Lung (tissue), 12 donors: ENCODE data around the gene RNASEH2A. TPM values are rescaled to one million over a fixed set of nuclear protein-coding genes. Genes with fewer than 3 reads are reported as not detected.

Experiments
- ATAC-seq: fragments of 200-7000 bp; cut with Tn5 transposase; one replicate; pipeline ENCODE4 v1.9.1; 2020; ENCODE audit warnings: moderate number of reproducible peaks; ENCODE audit not compliant: insufficient read depth, low FRiP score
- DNase-seq, 3 donors: peaks; one replicate each; pipeline ENCODE4 v3.0.0-alpha.2; 2013 to 2017
- H3K27ac ChIP-seq, 2 donors: one replicate each; pipeline ENCODE4 v1.5.1; 2013; ENCODE audit warnings: mild to moderate bottlenecking in 2 of 2, moderate library complexity in 2 of 2, control low read depth in 1 of 2, inconsistent platforms in 1 of 2, low read depth in 1 of 2, low read length in 1 of 2
- H3K27me3 ChIP-seq, 3 donors: one replicate each; pipeline ENCODE4 v1.5.1; 2013; ENCODE audit warnings: low read length in 2 of 3; ENCODE audit not compliant: control insufficient read depth in 3 of 3, insufficient read depth in 3 of 3
- H3K36me3 ChIP-seq, 4 donors: one replicate each; pipeline ENCODE4 v1.5.1; 2013; ENCODE audit warnings: low read length in 4 of 4, mild to moderate bottlenecking in 1 of 4, moderate library complexity in 1 of 4; ENCODE audit not compliant: control insufficient read depth in 4 of 4, insufficient read depth in 4 of 4
- H3K4me1 ChIP-seq, 5 donors: one replicate each; pipeline ENCODE4 v1.5.1; 2013; ENCODE audit warnings: low read length in 5 of 5, mild to moderate bottlenecking in 2 of 5, moderate library complexity in 1 of 5; ENCODE audit not compliant: control insufficient read depth in 5 of 5, insufficient read depth in 5 of 5
- H3K4me3 ChIP-seq: one replicate; pipeline ENCODE4 v1.5.1; 2013; ENCODE audit warnings: mild to moderate bottlenecking, control low read depth, moderate library complexity
- H3K9ac ChIP-seq, 2 donors: one replicate each; pipeline ENCODE4 v1.5.1; 2013; ENCODE audit warnings: low read length in 2 of 2, control low read depth in 1 of 2; ENCODE audit not compliant: insufficient read depth in 1 of 2
- H3K9me3 ChIP-seq, 4 donors: one replicate each; pipeline ENCODE4 v1.5.1; 2013; ENCODE audit warnings: low read length in 3 of 4, mild to moderate bottlenecking in 1 of 4, moderate library complexity in 1 of 4; ENCODE audit not compliant: control insufficient read depth in 4 of 4, insufficient read depth in 3 of 4
- CTCF ChIP-seq: IDR thresholded peaks from 2 replicates; pipeline ENCODE4 v1.5.1; 2012; ENCODE audit warnings: mild to moderate bottlenecking; ENCODE audit errors: control extremely low read depth, extremely low read depth
- WGBS, 2 donors: extraction: QIAGEN DNeasy Blood & Tissue Kit; methylation state at CpG; one replicate each; pipeline ENCODE4 v1.1.7; 2013; 5-methylcytosine and 5-hydroxymethylcytosine counted together
- polyA plus RNA-seq, 2 donors: library from polyadenylated mRNA; stranded (reverse); fragments of 200-250 nt; gene quantifications; one replicate each; pipeline ENCODE4 v1.2.1, GENCODE V29; 2013
- total RNA-seq, 2 donors: library from RNA; depleted of rRNA in 1 of 2; stranded (reverse); fragments of >200 nt in 1 of 2; gene quantifications; one replicate each; pipeline ENCODE4 v1.2.1, GENCODE V29; 2014 to 2021
- donor health status: control.
- donor health status: control.
- donor health status: Bipolar disorder and iron deficiency.
- donor health status: healthy.
- donor health status: DM: yes; HTN: yes; CAD: no.

RNASEH2A gene
- total and polyA plus RNA-seq, 4 donors, result 7.3 to 16.1 (median 9.3) TPM

- H3K27me3 ChIP-seq, result no peaks in the 10 kb centered on the region
- DNase-seq, result no peak
- H3K36me3 ChIP-seq, result peaks cover 0 to 10% (median 9%) of the 10 kb centered on the region in 4 donors
- TF ChIP-seq CTCF, result no peak
- H3K4me1 ChIP-seq, result peaks cover 2 to 25% (median 4%) of the 10 kb centered on the region in 5 donors
- no peaks in the 10 kb centered on the region for H3K9me3 ChIP-seq
- no peak overlapping the region for H3K27ac ChIP-seq
- peak overlapping the region; percentile 67 for H3K4me3 ChIP-seq
- no peak overlapping the region for H3K9ac ChIP-seq
- no peak for ATAC-seq
- 65 to 88% methylated on average over 1 of the region's 1 CpG for WGBS, 2 donors
Observed at GRCh38 chr19:12800466-12800770, 6.0 kb upstream of the RNASEH2A start.

- peak overlapping the region; percentile 58 to 83 for H3K27ac ChIP-seq
- no peak for DNase-seq
Observed at GRCh38 chr19:12800923-12801465, 5.4 kb upstream of the RNASEH2A start.

GRCh38 chr19:12801466-12802266, 4.7 kb upstream of the RNASEH2A start, which contains the start of the genes PRDX2 and THSD8:
PRDX2 (minus strand) TSS chr19:12801800; CDS start chr19:12801261, 539 bp downstream.
THSD8 (plus strand) TSS chr19:12802069; CDS start chr19:12802072, 3 bp downstream.
- no peaks in the 10 kb centered on the region for H3K27me3 ChIP-seq
- peak within 1 kb of the TSS; percentile 58 to 83 for H3K27ac ChIP-seq
- H3K4me1 ChIP-seq, result peaks cover 3 to 22% (median 4%) of the 10 kb centered on the region in 5 donors
- peak; percentile 76 for ATAC-seq
- 0% methylated on average over 67 to 78 of the region's 78 CpGs for WGBS, 2 donors
- peak within 1 kb of the TSS; percentile 67 for H3K4me3 ChIP-seq
- no peak for TF ChIP-seq CTCF
- peak within 1 kb of the TSS; percentile 67 to 85 for H3K9ac ChIP-seq
- H3K9me3 ChIP-seq, result no peaks in the 10 kb centered on the region
- peak; percentile 79 to 88 (median 80) for DNase-seq
- H3K36me3 ChIP-seq, result peaks cover 0 to 10% (median 9%) of the 10 kb centered on the region in 4 donors

More at GRCh38 chr19:12800923-12801465, 5.4 kb upstream of the RNASEH2A start:
- Histone ChIP-seq H3K4me3 (peak overlapping the region; percentile 67), H3K9me3 (no peaks in the 10 kb centered on the region), H3K36me3 (peaks cover 0 to 10% (median 9%) of the 10 kb centered on the region in 4 donors), H3K4me1 (peaks cover 2 to 24% (median 4%) of the 10 kb centered on the region in 5 donors), H3K27me3 (no peaks in the 10 kb centered on the region), H3K9ac (peak overlapping the region; percentile 67 to 85)
- ATAC-seq, result no peak
- no peak for TF ChIP-seq CTCF
- WGBS, 2 donors, result 8 to 21% methylated on average over 38 of the region's 38 CpGs
